IMR-90 (cell line): ENCODE results near the gene SLC9A9. TPM values are rescaled to one million over a fixed set of nuclear protein-coding genes. Genes with fewer than 3 reads are reported as not detected.

Experiments used
- ATAC-seq: fragments of 200-7000 bp; cut with Tn5 transposase; 2 replicates; pipeline ENCODE4 v1.9.1; 2020; ENCODE audit warnings: low read depth, mild to moderate bottlenecking, moderate library complexity
- BruUV-seq: library from RNA; stranded (reverse); fragments of 400-500 nt; replicated peaks from 2 replicates; lab custom pipeline; 2021; lab: Mats Ljungman, UMichigan
- CTCF ChIA-PET: fragments of 300-600 bp; formaldehyde crosslinking; extraction: SDS; loops from one replicate; lab custom pipeline; 2021; ENCODE audit warnings: antibody characterized with exemption; lab: Yijun Ruan, JAX
- POLR2A ChIA-PET: fragments of 300-600 bp; sonication (Branson Sonifier 250); formaldehyde crosslinking; loops from one replicate; lab custom pipeline; 2022; ENCODE audit warnings: antibody characterized with exemption; ENCODE audit not compliant: unreplicated experiment; lab: Charles Lee
- DNase-seq: peaks from one replicate; pipeline ENCODE4 v3.0.0; 2013
- H2AFZ ChIP-seq: replicated peaks from 2 replicates; pipeline ENCODE3; 2013; ENCODE audit warnings: low read length, mild to moderate bottlenecking; ENCODE audit not compliant: poor library complexity
- H2AK5ac ChIP-seq: 2 replicates; pipeline ENCODE4 v1.6.1; 2013; ENCODE audit warnings: low read depth, low read length, inconsistent platforms
- H2AK9ac ChIP-seq: replicated peaks from 2 replicates; pipeline ENCODE3; 2013; ENCODE audit warnings: mild to moderate bottlenecking, low read depth, low read length, moderate library complexity; ENCODE audit not compliant: poor library complexity
- H2BK120ac ChIP-seq: 2 replicates; pipeline ENCODE4 v1.6.1; 2013; ENCODE audit warnings: low read depth, low read length, inconsistent platforms
- H2BK15ac ChIP-seq: 3 replicates; pipeline ENCODE4 v1.6.1; 2013; ENCODE audit warnings: low read depth, low read length, inconsistent platforms
- H2BK20ac ChIP-seq: 2 replicates; pipeline ENCODE4 v1.6.1; 2013; ENCODE audit warnings: low read depth, mild to moderate bottlenecking, inconsistent platforms, low read length, moderate library complexity
- H2BK5ac ChIP-seq: 2 replicates; pipeline ENCODE4 v1.6.1; 2013; ENCODE audit warnings: mild to moderate bottlenecking, low read depth, low read length, inconsistent platforms; ENCODE audit not compliant: poor library complexity, severe bottlenecking
- H3K14ac ChIP-seq: replicated peaks from 2 replicates; pipeline ENCODE4 v1.6.1; 2013; ENCODE audit warnings: low read depth, low read length, inconsistent platforms
- H3K18ac ChIP-seq: 2 replicates; pipeline ENCODE4 v1.6.1; 2013; ENCODE audit warnings: low read depth, low read length, control low read depth
- H3K23ac ChIP-seq: 2 replicates; pipeline ENCODE4 v1.6.1; 2013; ENCODE audit warnings: low read depth, low read length, inconsistent platforms
- H3K27ac ChIP-seq: 2 replicates; pipeline ENCODE4 v1.5.1; 2013; ENCODE audit warnings: mild to moderate bottlenecking, control low read depth, low read length; ENCODE audit not compliant: insufficient read depth
- H3K27me3 ChIP-seq: 2 replicates; pipeline ENCODE4 v1.6.1; 2013; ENCODE audit warnings: low read length; ENCODE audit not compliant: control insufficient read depth, insufficient read depth
- H3K36me3 ChIP-seq: 2 replicates; pipeline ENCODE4 v1.6.1; 2013; ENCODE audit warnings: low read length, mixed read lengths; ENCODE audit not compliant: control insufficient read depth, insufficient read depth
- H3K4ac ChIP-seq: 2 replicates; pipeline ENCODE4 v1.6.1; 2013; ENCODE audit warnings: low read depth, low read length, inconsistent platforms
- H3K4me1 ChIP-seq: 2 replicates; pipeline ENCODE4 v1.6.1; 2013; ENCODE audit warnings: low read length, mixed read lengths; ENCODE audit not compliant: control insufficient read depth, insufficient read depth
- H3K4me2 ChIP-seq: 2 replicates; pipeline ENCODE4 v1.6.1; 2013; ENCODE audit warnings: low read depth, mild to moderate bottlenecking, control low read depth, low read length, moderate library complexity
- H3K4me3 ChIP-seq: 2 replicates; pipeline ENCODE4 v1.5.1; 2013; ENCODE audit warnings: low read depth, mild to moderate bottlenecking, control low read depth, low read length, moderate library complexity; ENCODE audit not compliant: insufficient read depth
- H3K56ac ChIP-seq: 2 replicates; pipeline ENCODE4 v1.6.1; 2013; ENCODE audit warnings: low read length, inconsistent platforms; ENCODE audit not compliant: insufficient read depth; ENCODE audit errors: extremely low read depth
- H3K79me1 ChIP-seq, 2 experiments: 2 replicates each; pipeline ENCODE4 v1.6.1; 2013; ENCODE audit warnings: low read length in 2 of 2, inconsistent platforms in 1 of 2, low read depth in 1 of 2
- H3K9ac ChIP-seq: 2 replicates; pipeline ENCODE4 v1.6.1; 2013; ENCODE audit warnings: low read depth, low read length, control low read depth
- H3K9me1 ChIP-seq: 2 replicates; pipeline ENCODE4 v1.6.1; 2013; ENCODE audit warnings: low read length, inconsistent platforms; ENCODE audit not compliant: insufficient read depth
- H3K9me3 ChIP-seq: 2 replicates; pipeline ENCODE4 v1.6.1; 2013; ENCODE audit warnings: low read length; ENCODE audit not compliant: control insufficient read depth, insufficient read depth
- H4K20me1 ChIP-seq: 2 replicates; pipeline ENCODE4 v1.6.1; 2013; ENCODE audit warnings: low read length, inconsistent platforms; ENCODE audit not compliant: insufficient read depth
- H4K5ac ChIP-seq: 2 replicates; pipeline ENCODE4 v1.6.1; 2013; ENCODE audit warnings: mild to moderate bottlenecking, low read depth, low read length, control low read depth
- H4K8ac ChIP-seq, 2 experiments: 2 replicates each; pipeline ENCODE4 v1.6.1; 2013; ENCODE audit warnings: low read depth in 2 of 2, low read length in 2 of 2, control low read depth in 1 of 2, inconsistent platforms in 1 of 2
- H4K91ac ChIP-seq: 2 replicates; pipeline ENCODE4 v1.6.1; 2013; ENCODE audit warnings: low read depth, low read length, inconsistent platforms; ENCODE audit not compliant: insufficient read depth
- BHLHE40 ChIP-seq: fragments of 150-350 bp; IDR thresholded peaks from 2 replicates; pipeline ENCODE4 v1.6.1; 2016; ENCODE audit warnings: mild to moderate bottlenecking, low read depth, low read length
- CHD1 ChIP-seq: IDR thresholded peaks from 2 replicates; pipeline ENCODE4 v1.6.1; 2012; ENCODE audit warnings: low read depth, low read length, improper control_type of control experiment
- FOS ChIP-seq: fragments of 150-350 bp; IDR thresholded peaks from 2 replicates; pipeline ENCODE4 v1.6.1; 2016; ENCODE audit warnings: low read depth, low read length
- MAFK ChIP-seq: IDR thresholded peaks from 2 replicates; pipeline ENCODE4 v1.6.1; 2012; ENCODE audit warnings: low read depth, low read length, improper control_type of control experiment
- MAZ ChIP-seq: IDR thresholded peaks from 2 replicates; pipeline ENCODE4 v1.6.1; 2012; ENCODE audit warnings: low read depth, mild to moderate bottlenecking, low read length, improper control_type of control experiment, moderate library complexity, borderline replicate concordance
- RCOR1 ChIP-seq: IDR thresholded peaks from 2 replicates; pipeline ENCODE4 v1.6.1; 2012; ENCODE audit warnings: mild to moderate bottlenecking, low read length, improper control_type of control experiment; ENCODE audit not compliant: insufficient replicate concordance
- RFX5 ChIP-seq: IDR thresholded peaks from 2 replicates; pipeline ENCODE4 v1.8.0; 2012; ENCODE audit warnings: low read depth, mild to moderate bottlenecking, low read length, moderate library complexity
- WGBS, 2 experiments: methylation state at CpG; one replicate each; pipeline versions ENCODE4 v1.1.5 to v1.1.7; 2013; ENCODE audit warnings: missing lambda C conversion rate in 2 of 2; ENCODE audit not compliant: insufficient read length in 1 of 2; ENCODE audit errors: extremely low coverage in 2 of 2; 5-methylcytosine and 5-hydroxymethylcytosine counted together
- dilution Hi-C: fragments of 300-500 bp; cut with HindIII; formaldehyde crosslinking; loops from one replicate; pipeline ENCODE4 v1.14.3; 2018; ENCODE audit warnings: low sequenced_read_pairs; ENCODE audit not compliant: unreplicated experiment
- in situ Hi-C: fragments of 300-500 bp; cut with MboI; formaldehyde crosslinking; loops from 3 replicates; pipeline ENCODE4 v1.14.3; 2019; ENCODE audit warnings: low sequenced_read_pairs, inconsistent platforms, mixed read lengths
- intact Hi-C: fragments of 100-400 bp; cut with micrococcal nuclease; formaldehyde crosslinking; loops from 2 replicates; pipeline ENCODE4 v1.10.0; 2022
- polyA plus RNA-seq, 3 experiments: library from polyadenylated mRNA; depleted of rRNA; stranded (reverse); fragments of >200 nt; gene quantifications; 2 replicates each; pipeline ENCODE4 v1.2.3, GENCODE V29; 2012; ENCODE audit warnings: low replicate concordance in 1 of 3
- total RNA-seq: library from RNA; depleted of rRNA; stranded (reverse); fragments of >200 nt; gene quantifications from 2 replicates; pipeline ENCODE4 v1.2.3, GENCODE V29; 2012
- TF ChIP-seq, protein P1 (sequence below): fragments of 150-350 bp; IDR thresholded peaks from 2 replicates; pipeline ENCODE4 v1.6.1; 2016; ENCODE audit warnings: low read depth, mild to moderate bottlenecking, low read length, moderate library complexity, borderline replicate concordance
- TF ChIP-seq, protein P2 (sequence below): conservative IDR thresholded peaks from 2 replicates; pipeline ENCODE4 v1.5.1; 2012; ENCODE audit warnings: mild to moderate bottlenecking, low read depth, low read length, improper control_type of control experiment
- TF ChIP-seq, protein P3 (sequence below): fragments of 150-350 bp; IDR thresholded peaks from 2 replicates; pipeline ENCODE4 v1.6.1; 2017; ENCODE audit warnings: mild to moderate bottlenecking, antibody characterized with exemption, low read length, low read depth

The SLC9A9 gene
- total and polyA plus RNA-seq, 2 of the 4 experiments (the other 2 are of a cell fraction): 1.4 to 2.3 TPM

DNA sequence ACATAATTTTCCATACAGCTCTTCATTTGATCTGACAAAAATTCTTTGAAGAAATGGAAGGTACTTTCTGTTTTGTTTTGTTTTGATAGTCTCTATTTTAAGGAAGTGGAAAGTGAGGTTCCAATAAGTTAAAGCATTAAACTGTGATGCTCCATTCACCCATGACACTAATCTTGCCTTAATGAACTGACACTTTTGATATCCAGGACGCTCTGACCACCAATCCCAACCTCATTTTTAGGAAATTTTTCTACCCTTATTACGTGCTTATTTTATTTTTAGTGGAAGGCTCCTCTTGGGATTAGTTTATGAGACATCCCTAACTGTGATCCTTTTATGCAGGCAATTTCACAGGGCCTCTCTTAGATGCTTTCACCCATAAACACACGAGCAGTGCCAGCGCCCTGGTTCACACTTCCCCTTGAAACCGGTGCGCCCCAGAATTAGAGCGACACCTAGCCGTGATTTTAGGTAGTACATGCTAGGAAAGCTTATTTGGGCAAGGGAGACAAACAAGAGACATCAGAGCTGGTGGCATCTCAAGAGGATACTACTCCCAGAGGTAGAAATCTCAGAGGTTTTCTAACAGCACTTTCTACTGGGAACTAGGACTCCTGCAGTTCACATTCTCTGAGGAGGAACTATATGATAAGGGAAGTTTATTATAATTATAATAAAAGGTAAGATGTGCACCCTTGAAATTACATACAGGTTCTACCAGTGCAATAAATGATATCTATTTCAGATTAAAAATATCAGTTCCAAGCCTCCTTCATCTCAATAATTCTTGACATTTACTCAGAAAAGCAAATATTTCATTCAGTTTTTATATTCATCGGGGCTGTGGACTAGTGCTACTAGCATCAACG lies 173.9 kb downstream of the SLC9A9 start (continued):
- TF ChIP-seq CHD1 (no peak), RFX5 (no peak)

DNA sequence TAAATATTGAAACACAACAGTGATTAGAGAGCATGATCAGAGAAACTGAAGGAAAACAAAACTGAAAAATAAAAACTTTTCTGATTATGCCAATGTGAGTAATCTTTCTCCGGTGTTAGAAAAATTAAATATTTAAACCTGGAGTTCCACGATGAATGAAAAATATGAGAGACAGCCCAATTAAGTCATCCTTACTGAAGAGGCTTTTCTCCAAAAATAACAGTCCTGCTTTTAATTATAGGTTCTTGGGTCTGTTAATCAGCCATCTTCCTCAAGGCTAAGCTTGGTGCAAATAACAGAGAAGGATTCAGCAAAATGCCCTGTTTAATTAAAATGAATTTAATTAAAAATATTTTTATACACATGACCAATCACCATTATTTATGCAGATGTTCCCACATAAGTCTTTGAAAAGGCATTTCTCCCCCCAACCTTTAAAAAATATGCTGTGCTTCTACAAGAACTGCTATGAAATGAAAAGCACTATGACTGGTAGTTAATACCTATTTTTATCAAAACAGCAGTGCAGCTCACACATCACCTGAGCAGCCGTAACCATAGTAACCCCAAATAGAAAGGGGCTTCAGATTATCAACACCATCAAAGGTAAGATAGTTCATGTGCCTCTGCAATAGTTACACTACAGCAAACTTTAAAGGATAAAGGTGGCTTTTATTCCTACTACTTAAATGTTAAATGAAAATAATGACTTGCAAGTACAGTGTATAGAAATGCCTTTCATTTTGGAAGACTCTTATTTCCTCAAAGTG lies 175.7 kb downstream of the SLC9A9 start:
- TF ChIP-seq, protein P1, sequence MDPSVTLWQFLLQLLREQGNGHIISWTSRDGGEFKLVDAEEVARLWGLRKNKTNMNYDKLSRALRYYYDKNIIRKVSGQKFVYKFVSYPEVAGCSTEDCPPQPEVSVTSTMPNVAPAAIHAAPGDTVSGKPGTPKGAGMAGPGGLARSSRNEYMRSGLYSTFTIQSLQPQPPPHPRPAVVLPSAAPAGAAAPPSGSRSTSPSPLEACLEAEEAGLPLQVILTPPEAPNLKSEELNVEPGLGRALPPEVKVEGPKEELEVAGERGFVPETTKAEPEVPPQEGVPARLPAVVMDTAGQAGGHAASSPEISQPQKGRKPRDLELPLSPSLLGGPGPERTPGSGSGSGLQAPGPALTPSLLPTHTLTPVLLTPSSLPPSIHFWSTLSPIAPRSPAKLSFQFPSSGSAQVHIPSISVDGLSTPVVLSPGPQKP: no peak
- TF ChIP-seq FOS: no peak
- no peak for TF ChIP-seq MAFK
- TF ChIP-seq, protein P2, sequence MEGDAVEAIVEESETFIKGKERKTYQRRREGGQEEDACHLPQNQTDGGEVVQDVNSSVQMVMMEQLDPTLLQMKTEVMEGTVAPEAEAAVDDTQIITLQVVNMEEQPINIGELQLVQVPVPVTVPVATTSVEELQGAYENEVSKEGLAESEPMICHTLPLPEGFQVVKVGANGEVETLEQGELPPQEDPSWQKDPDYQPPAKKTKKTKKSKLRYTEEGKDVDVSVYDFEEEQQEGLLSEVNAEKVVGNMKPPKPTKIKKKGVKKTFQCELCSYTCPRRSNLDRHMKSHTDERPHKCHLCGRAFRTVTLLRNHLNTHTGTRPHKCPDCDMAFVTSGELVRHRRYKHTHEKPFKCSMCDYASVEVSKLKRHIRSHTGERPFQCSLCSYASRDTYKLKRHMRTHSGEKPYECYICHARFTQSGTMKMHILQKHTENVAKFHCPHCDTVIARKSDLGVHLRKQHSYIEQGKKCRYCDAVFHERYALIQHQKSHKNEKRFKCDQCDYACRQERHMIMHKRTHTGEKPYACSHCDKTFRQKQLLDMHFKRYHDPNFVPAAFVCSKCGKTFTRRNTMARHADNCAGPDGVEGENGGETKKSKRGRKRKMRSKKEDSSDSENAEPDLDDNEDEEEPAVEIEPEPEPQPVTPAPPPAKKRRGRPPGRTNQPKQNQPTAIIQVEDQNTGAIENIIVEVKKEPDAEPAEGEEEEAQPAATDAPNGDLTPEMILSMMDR: no peak
- TF ChIP-seq MAZ: no peak
- TF ChIP-seq, protein P3, sequence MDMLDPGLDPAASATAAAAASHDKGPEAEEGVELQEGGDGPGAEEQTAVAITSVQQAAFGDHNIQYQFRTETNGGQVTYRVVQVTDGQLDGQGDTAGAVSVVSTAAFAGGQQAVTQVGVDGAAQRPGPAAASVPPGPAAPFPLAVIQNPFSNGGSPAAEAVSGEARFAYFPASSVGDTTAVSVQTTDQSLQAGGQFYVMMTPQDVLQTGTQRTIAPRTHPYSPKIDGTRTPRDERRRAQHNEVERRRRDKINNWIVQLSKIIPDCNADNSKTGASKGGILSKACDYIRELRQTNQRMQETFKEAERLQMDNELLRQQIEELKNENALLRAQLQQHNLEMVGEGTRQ: no peak
- no peak for TF ChIP-seq RCOR1
- TF ChIP-seq CHD1: no peak
- no peak for TF ChIP-seq BHLHE40
- Histone ChIP-seq H2AK5ac (no peak overlapping the region), H3K14ac (no peak overlapping the region), H3K27me3 (no peaks in the 10 kb centered on the region), H4K5ac (no peak overlapping the region), H3K4ac (no peak overlapping the region), H4K91ac (no peak overlapping the region), H2BK15ac (no peak overlapping the region), H3K9ac (no peak overlapping the region), H3K4me1 (no peaks in the 10 kb centered on the region), H2BK20ac (no peak overlapping the region), H2AK9ac (no peak overlapping the region), H3K79me1 (no peaks in the 10 kb centered on the region), H4K8ac (no peak overlapping the region), H3K18ac (no peak overlapping the region), H2BK5ac (no peak overlapping the region), H3K56ac (no peak overlapping the region), H4K20me1 (no peaks in the 10 kb centered on the region), H2AFZ (no peak overlapping the region), H3K9me1 (no peaks in the 10 kb centered on the region), H3K9me3 (no peaks in the 10 kb centered on the region), H3K36me3 (no peaks in the 10 kb centered on the region), H3K4me3 (no peak overlapping the region), H2BK120ac (no peak overlapping the region), H3K23ac (no peak overlapping the region), H3K4me2 (no peak overlapping the region), H3K27ac (no peak overlapping the region)
- ChIA-PET CTCF (no interaction called here), POLR2A (no interaction called here)
- intact Hi-C loops: loop anchor here (5.0 kb wide), 1 partner anchor 600 kb away; no protein-coding TSS in a partner anchor
- ATAC-seq: no peak
- WGBS, 2 experiments: no CpG with 5 or more reads among the region's 3 CpGs
- in situ Hi-C loops: no loop called here
- dilution Hi-C loops: no loop called here
- no TSS peak for BruUV-seq
- no peak for DNase-seq
